GM21717 (cell line): Measurements from ENCODE around the gene GPC1.

Experiments used
- ATAC-seq: cut with Tn5 transposase; IDR thresholded peaks from one replicate; pipeline ENCODE4 v1.9.1; 2021; ENCODE audit warnings: mild to moderate bottlenecking, moderate library complexity; ENCODE audit not compliant: unreplicated experiment

GPC1 gene

GRCh38 chr2:240429341-240429871 is 6.1 kb upstream of the GPC1 start:
- ATAC-seq: no peak

GRCh38 chr2:240429872-240430491 is 5.5 kb upstream of the GPC1 start:
- no peak for ATAC-seq

- ATAC-seq: no peak
Measured at GRCh38 chr2:240430595-240430994, 4.9 kb upstream of the GPC1 start.

- ATAC-seq: no peak
Measured at GRCh38 chr2:240431271-240431660, 4.2 kb upstream of the GPC1 start.

- no peak for ATAC-seq
Measured at GRCh38 chr2:240431661-240432424, 3.6 kb upstream of the GPC1 start.

- ATAC-seq: no peak
Measured at GRCh38 chr2:240432430-240432819, 3.0 kb upstream of the GPC1 start.

- ATAC-seq: no peak
Measured at GRCh38 chr2:240432820-240433801, 2.4 kb upstream of the GPC1 start.

- ATAC-seq: no peak
Measured at GRCh38 chr2:240433973-240434727, 1.3 kb upstream of the GPC1 start.

- no peak for ATAC-seq
Measured at GRCh38 chr2:240434728-240435456, 571 bp upstream of the GPC1 start.

- no peak for ATAC-seq
Measured at GRCh38 chr2:240435948-240436682, 652 bp downstream of the GPC1 start.

GRCh38 chr2:240436683-240437550 is 1.5 kb downstream of the GPC1 start:
- no peak for ATAC-seq

GRCh38 chr2:240437551-240437860 is 2.0 kb downstream of the GPC1 start:
- ATAC-seq: no peak

- no peak for ATAC-seq
Measured at GRCh38 chr2:240437861-240438809, 2.7 kb downstream of the GPC1 start.

- ATAC-seq: no peak
Measured at GRCh38 chr2:240438810-240439697, 3.6 kb downstream of the GPC1 start.

- no peak for ATAC-seq
Measured at GRCh38 chr2:240439698-240440151, 4.3 kb downstream of the GPC1 start.

GRCh38 chr2:240440251-240440650 is 4.8 kb downstream of the GPC1 start:
- ATAC-seq: no peak
